PFSK-1 (cell line): Measurements from ENCODE around the gene MARK3.

Experiments used
- FOXP2 ChIP-seq: optimal IDR thresholded peaks from 2 replicates; pipeline ENCODE3; 2011; ENCODE audit warnings: borderline replicate concordance, control low read depth, inconsistent platforms; ENCODE audit not compliant: insufficient read depth; ENCODE audit errors: extremely low read length, extremely low read depth
- POLR2AphosphoS5 ChIP-seq: IDR thresholded peaks from 2 replicates; pipeline ENCODE4 v1.6.1; 2012; ENCODE audit warnings: low read depth, mild to moderate bottlenecking, control low read depth, low read length, moderate library complexity
- SIN3A ChIP-seq: IDR thresholded peaks from 2 replicates; pipeline ENCODE4 v1.6.1; 2012; ENCODE audit warnings: mild to moderate bottlenecking, low read length, moderate library complexity, borderline replicate concordance; ENCODE audit not compliant: insufficient read depth
- TAF1 ChIP-seq: IDR thresholded peaks from 2 replicates; pipeline ENCODE4 v1.6.1; 2012; ENCODE audit warnings: low read length, control low read depth, borderline replicate concordance; ENCODE audit not compliant: insufficient read depth
- TF ChIP-seq, protein P1 (sequence below), 2 experiments: IDR thresholded peaks; 2 replicates each; pipeline versions ENCODE4 v1.6.1 to v1.8.0; 2011 to 2012; ENCODE audit warnings: low read depth in 2 of 2, low read length in 2 of 2, control low read depth in 1 of 2, inconsistent platforms in 1 of 2, mild to moderate bottlenecking in 1 of 2, moderate library complexity in 1 of 2; ENCODE audit not compliant: insufficient read depth in 1 of 2

Gene MARK3

DNA sequence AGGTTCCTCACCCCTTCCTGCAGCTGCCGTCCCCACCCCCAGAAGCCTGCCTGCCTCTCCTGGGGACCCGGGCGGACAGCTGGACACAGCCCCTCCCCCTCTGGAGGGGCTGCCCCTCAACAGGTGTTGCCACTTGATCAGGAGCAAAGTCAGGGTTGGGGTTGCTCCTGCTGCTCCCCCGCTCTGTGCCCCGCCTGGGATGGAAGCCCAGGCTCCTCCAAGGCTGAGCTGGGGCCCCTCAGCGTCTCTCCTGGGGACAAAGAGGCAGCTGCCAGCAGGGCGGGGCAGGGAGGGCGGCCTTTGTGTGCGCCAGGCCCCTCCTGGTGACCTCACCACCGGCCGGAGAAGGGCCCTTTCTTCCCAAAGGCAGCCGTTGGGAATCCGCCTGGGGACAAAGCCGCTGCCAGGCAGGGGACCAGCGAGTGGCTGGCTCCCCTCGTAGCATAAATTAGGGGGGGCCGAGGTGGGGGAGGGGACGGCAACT, 157.4 kb downstream of the MARK3 start:
- TF ChIP-seq TAF1 (no peak), FOXP2 (no peak), POLR2AphosphoS5 (no peak), SIN3A (no peak)
- TF ChIP-seq, protein P1, sequence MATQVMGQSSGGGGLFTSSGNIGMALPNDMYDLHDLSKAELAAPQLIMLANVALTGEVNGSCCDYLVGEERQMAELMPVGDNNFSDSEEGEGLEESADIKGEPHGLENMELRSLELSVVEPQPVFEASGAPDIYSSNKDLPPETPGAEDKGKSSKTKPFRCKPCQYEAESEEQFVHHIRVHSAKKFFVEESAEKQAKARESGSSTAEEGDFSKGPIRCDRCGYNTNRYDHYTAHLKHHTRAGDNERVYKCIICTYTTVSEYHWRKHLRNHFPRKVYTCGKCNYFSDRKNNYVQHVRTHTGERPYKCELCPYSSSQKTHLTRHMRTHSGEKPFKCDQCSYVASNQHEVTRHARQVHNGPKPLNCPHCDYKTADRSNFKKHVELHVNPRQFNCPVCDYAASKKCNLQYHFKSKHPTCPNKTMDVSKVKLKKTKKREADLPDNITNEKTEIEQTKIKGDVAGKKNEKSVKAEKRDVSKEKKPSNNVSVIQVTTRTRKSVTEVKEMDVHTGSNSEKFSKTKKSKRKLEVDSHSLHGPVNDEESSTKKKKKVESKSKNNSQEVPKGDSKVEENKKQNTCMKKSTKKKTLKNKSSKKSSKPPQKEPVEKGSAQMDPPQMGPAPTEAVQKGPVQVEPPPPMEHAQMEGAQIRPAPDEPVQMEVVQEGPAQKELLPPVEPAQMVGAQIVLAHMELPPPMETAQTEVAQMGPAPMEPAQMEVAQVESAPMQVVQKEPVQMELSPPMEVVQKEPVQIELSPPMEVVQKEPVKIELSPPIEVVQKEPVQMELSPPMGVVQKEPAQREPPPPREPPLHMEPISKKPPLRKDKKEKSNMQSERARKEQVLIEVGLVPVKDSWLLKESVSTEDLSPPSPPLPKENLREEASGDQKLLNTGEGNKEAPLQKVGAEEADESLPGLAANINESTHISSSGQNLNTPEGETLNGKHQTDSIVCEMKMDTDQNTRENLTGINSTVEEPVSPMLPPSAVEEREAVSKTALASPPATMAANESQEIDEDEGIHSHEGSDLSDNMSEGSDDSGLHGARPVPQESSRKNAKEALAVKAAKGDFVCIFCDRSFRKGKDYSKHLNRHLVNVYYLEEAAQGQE (IDR thresholded peaks at IDR 0.05; ENCODE audit: insufficient read depth in 1 of 2, low read depth in 2 of 2, low read length in 2 of 2): no peak

DNA sequence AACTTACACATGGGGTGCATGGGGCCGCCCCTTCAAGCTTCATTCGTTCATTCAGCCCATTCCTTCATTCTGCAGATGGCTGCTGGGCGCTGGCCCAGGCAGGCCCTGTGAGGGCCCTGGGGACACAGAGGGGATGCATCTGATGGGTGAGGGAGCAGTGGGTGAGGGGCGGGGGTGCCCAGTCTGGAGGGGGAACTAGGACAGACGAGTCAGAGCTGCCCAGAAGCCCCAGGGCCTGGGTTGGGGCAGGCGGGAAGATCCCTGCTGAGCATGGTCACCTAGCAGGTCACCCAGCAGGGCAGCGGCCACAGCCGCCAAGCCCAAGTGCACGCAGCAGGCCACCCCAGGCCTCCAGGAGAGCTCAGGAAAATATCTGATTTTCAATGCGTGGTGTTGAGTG, 157.9 kb downstream of the MARK3 start:
- TF ChIP-seq TAF1 (no peak), FOXP2 (no peak), POLR2AphosphoS5 (no peak), SIN3A (no peak)
- TF ChIP-seq, protein P1 (IDR thresholded peaks at IDR 0.05; ENCODE audit: insufficient read depth in 1 of 2, low read depth in 2 of 2, low read length in 2 of 2): no peak

DNA sequence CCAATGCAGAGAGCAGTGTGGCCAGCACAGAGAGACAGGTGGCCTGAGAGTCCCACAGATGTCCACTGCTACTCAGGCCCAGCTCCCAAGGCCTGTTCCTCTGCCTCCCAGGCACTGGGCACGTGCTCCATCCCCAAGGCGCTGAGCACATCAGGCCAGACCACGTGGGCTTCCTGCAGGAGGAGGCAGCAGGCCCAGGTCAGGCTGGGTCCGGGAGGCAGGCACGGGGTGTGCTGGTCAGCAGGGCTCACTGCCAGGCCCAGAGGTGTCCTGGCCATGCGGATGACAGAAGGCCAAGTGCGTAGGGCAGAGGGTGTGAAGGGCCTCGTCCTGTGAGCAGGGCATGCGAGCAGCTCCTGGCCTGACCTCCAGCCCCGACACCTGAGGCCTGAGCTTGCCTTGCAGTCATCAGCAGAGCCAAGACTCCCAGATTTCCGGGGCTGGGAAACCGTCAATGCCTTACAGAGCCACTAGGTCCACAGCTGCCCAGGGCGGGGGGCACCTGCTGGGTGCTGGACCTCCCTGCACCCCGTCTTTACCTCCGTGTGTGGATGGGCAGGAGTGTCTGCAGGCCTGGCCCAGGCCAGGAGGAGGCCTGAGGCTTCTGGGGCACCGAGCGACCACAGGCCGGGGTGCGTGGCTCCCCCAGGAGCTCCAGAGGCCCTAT, 158.6 kb downstream of the MARK3 start:
- TF ChIP-seq, protein P1 (IDR thresholded peaks at IDR 0.05; ENCODE audit: insufficient read depth in 1 of 2, low read depth in 2 of 2, low read length in 2 of 2): no peak
- TF ChIP-seq FOXP2 (no peak), TAF1 (no peak), POLR2AphosphoS5 (no peak), SIN3A (no peak)

DNA sequence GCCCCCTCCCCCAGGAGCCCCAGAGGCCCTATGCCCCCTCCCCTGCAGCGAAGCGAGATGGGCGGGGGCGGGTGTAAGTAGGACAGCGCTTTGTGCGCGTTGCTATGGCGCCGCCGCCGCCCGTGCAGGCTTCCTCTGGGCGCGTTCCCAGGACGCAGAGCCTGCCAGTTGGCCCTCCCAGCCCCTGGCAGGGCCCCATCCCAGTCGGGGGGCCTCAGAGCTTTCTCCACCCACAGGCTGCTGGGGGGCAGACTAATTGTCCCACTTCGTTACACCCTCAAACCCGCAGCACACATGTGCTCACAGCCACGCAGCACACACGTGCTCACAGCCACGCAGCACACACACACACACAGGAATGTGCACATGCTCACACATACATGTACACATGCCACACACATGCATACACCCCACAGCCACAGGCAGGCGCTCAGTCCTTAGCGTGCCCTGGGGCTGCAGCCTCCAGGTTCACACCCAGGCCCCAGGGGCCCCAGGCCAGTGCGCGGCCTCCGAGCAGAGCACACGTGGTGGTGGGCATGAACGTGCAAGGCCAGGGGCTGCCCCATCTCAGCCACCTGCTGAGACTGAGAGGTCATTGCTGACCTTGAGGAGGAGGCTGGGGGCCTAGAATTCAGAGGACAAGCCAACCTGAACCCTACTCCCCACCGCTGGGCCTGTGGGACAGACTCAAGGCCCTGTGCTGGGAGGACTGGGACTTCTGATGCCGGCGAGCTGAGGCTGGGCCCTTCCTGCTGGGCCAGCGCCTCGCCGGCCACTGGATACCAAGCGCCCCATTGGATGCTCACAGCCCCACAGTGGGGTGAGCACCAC, 159.4 kb downstream of the MARK3 start:
- TF ChIP-seq FOXP2: no peak
- TF ChIP-seq, protein P1 (IDR thresholded peaks at IDR 0.05; ENCODE audit: insufficient read depth in 1 of 2, low read depth in 2 of 2, low read length in 2 of 2): no peak
- no peak for TF ChIP-seq TAF1
- TF ChIP-seq SIN3A: no peak
- TF ChIP-seq POLR2AphosphoS5: no peak
